ENCODE data around the gene ANKFY1.

DNA sequence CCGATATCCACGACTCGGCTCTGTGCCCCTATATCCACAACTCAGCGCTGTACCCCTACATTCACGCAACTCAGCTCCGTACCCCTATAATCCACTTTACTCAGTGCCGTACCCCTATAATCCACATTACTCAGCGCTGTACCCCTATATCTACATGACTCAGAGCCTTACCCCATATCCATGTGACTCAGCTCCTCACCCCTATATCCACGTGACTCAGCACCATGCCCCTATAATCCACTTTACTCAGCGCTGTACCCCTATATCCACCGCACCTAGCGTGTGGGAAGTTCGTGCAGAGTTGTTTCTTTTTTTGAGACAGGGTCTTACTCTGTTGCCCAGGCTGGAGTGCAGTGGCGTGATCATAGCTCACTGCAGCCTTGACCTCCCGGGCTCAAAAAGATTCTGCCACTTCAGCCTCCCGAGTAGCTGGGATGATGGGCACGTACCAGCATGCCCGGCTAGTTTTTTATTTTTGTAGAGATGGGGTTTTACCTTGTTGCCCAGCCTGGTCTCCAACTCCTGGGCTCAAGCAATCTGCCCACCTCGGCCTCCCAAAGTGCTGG, 103.4 kb downstream of the ANKFY1 start:
- TF ChIP-seq POLR2AphosphoS5 (IDR thresholded peaks at IDR 0.05; ENCODE audit: low read depth, low read length) (no peak), CHD2 (IDR thresholded peaks at IDR 0.05; ENCODE audit: low read length, partially characterized antibody) (no peak), SIN3A (IDR thresholded peaks at IDR 0.05; ENCODE audit: borderline replicate concordance, low read depth, low read length) (no peak), TAF1 (IDR thresholded peaks at IDR 0.05; ENCODE audit: borderline replicate concordance, low read depth, low read length) (no peak), FOXJ3 (CRISPR knock-in tag; IDR thresholded peaks at IDR 0.05) (no peak), GABPA (IDR thresholded peaks at IDR 0.05; ENCODE audit: low read depth) (no peak), MAX (IDR thresholded peaks at IDR 0.05; ENCODE audit: low read depth) (no peak)
- TF ChIP-seq, protein P1, sequence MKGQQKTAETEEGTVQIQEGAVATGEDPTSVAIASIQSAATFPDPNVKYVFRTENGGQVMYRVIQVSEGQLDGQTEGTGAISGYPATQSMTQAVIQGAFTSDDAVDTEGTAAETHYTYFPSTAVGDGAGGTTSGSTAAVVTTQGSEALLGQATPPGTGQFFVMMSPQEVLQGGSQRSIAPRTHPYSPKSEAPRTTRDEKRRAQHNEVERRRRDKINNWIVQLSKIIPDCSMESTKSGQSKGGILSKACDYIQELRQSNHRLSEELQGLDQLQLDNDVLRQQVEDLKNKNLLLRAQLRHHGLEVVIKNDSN (IDR thresholded peaks at IDR 0.05; ENCODE audit: borderline replicate concordance, low read depth): no peak
- TF ChIP-seq, protein P2, sequence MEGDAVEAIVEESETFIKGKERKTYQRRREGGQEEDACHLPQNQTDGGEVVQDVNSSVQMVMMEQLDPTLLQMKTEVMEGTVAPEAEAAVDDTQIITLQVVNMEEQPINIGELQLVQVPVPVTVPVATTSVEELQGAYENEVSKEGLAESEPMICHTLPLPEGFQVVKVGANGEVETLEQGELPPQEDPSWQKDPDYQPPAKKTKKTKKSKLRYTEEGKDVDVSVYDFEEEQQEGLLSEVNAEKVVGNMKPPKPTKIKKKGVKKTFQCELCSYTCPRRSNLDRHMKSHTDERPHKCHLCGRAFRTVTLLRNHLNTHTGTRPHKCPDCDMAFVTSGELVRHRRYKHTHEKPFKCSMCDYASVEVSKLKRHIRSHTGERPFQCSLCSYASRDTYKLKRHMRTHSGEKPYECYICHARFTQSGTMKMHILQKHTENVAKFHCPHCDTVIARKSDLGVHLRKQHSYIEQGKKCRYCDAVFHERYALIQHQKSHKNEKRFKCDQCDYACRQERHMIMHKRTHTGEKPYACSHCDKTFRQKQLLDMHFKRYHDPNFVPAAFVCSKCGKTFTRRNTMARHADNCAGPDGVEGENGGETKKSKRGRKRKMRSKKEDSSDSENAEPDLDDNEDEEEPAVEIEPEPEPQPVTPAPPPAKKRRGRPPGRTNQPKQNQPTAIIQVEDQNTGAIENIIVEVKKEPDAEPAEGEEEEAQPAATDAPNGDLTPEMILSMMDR (IDR thresholded peaks at IDR 0.05): no peak

Data from SK-N-SH (cell line).